ENCODE measurements around the gene CRLF1. TPM values are rescaled to one million over a fixed set of nuclear protein-coding genes. Genes with fewer than 3 reads are reported as not detected.

CRLF1 gene
- total RNA-seq, 2 experiments from 2014 or later, result not detected

DNA sequence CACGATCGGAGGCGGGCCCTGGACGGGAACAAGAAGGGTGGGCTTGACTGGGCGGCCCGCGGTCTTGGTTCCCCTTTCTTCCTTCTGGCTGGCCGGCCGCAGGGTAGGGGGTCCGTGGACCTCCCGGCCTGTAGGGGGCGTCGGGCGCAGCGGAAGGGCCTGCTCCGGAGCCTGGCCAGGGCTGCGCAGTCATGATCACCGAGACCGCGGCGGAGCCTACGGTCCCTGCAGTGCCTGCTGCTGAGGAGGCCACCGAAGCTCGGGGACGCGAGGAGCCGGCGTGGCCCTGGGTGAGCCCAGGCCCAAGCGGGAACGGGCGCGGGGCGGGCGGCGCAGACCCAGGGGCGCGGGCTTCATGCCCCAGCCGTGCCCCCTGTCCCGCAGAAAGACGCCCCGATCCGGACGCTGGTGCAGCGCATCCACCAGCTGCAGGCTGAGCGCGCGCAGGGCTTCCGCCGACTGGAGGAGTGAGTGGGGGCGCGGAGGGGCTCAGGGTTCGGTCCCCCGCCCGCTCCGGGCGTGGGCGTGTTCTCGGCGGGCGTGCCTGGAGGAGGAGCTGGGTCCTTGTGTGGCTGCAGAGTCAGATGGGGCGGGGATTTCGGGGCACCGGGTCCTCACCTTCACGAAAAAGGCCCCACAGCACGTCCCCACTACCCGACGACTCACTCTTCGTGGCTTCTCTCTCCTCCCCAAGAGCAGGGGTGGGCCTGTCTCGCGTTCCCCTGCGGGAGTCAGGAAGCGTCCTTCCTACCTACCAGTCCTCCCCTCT, 17.8 kb downstream of the CRLF1 start, which contains the start of gene REX1BD:
Gene REX1BD, plus strand, starts transcription at position 188 of the 769 bp plus-strand sequence. Its CDS starts 4 bp downstream, at position 192.
- H3K27ac Mint-ChIP-seq, result peak within 1 kb of the TSS; percentile 97
- ATAC-seq (ENCODE audit: low read depth), result peak; percentile 79
- H3K9me3 Mint-ChIP-seq, result no peaks in the 10 kb centered on the region
- peaks cover 4% of the 10 kb centered on the region for H3K27me3 Mint-ChIP-seq
- H3K36me3 Mint-ChIP-seq, result peaks cover 5% of the 10 kb centered on the region
- H3K4me1 Mint-ChIP-seq, result peaks cover 33% of the 10 kb centered on the region
- POLR2A ChIA-PET, result interaction anchor here (0.6 to 5.5 kb wide), 22 partner anchors 13 to 930 kb away, joined by 3 to 80 read pairs (median 5); partner anchors contain the start of genes COMP, ELL, FKBP8 and KXD1
- DNase-seq, result peak; percentile 90
- peak within 1 kb of the TSS; percentile 93 for H3K4me3 Mint-ChIP-seq

DNA sequence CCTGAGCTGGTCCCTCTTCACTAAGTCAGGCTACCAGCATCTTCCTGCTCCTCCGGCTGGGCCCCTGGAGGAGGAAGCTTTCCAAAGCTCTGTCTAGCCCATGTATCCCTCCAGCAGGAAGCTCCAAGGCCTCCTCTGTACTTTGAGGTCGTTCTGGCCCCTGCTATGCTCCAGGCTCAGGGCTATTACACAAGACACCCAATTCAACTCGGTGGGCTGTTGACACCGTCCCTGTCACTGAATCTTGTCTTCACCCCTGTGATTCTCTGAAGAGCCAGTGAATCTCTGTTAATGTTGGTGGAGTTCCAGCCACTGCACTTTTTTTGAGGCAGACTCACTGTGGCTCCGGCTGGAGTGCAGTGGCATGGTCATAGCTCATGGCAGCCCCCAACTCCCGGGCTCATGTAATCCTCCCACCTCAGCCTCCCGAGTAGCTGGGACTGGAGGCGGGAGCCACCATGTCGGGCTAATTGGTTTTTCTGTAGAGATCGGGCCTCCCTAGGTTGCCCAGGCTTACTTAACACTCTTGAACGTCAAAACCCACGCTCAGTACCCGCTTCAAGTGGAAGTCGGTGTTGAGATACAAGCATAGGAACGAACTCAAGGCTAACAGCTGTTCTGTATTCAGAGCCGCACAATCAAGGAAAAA, 18.5 kb downstream of the CRLF1 start:
- H3K27ac Mint-ChIP-seq, result peak overlapping the region; percentile 97
- peaks cover 31% of the 10 kb centered on the region for H3K4me1 Mint-ChIP-seq
- H3K27me3 Mint-ChIP-seq, result peaks cover 4% of the 10 kb centered on the region
- H3K9me3 Mint-ChIP-seq, result no peaks in the 10 kb centered on the region
- H3K4me3 Mint-ChIP-seq, result peak overlapping the region; percentile 93
- peak; percentile 11 for ATAC-seq (ENCODE audit: low read depth)
- DNase-seq, result no peak
- H3K36me3 Mint-ChIP-seq, result peaks cover 5% of the 10 kb centered on the region
- POLR2A ChIA-PET, result interaction anchor here (0.6 to 5.5 kb wide), 16 partner anchors 12 to 931 kb away, joined by 3 to 80 read pairs (median 5); partner anchors contain the start of genes ELL, FKBP8, KXD1 and UBA52

- peaks cover 31% of the 10 kb centered on the region for H3K4me1 Mint-ChIP-seq
- H3K4me3 Mint-ChIP-seq, result peak overlapping the region; percentile 93
- peak overlapping the region; percentile 97 for H3K27ac Mint-ChIP-seq
Observed at GRCh38 chr19:18587561-18587960, 19.0 kb downstream of the CRLF1 start.

GRCh38 chr19:18586306-18586705, 20.3 kb downstream of the CRLF1 start:
- POLR2A ChIA-PET, result interaction anchor here (0.8 to 5.5 kb wide), 5 partner anchors 10 to 65 kb away, joined by 3 to 80 read pairs (median 3); partner anchors contain the start of genes ELL and UBA52
- Mint-ChIP-seq H3K4me1 (peaks cover 31% of the 10 kb centered on the region), H3K27ac (peak overlapping the region; percentile 42)

More at GRCh38 chr19:18587561-18587960, 19.0 kb downstream of the CRLF1 start:
- H3K27me3 Mint-ChIP-seq, result peaks cover 4% of the 10 kb centered on the region
- DNase-seq (no peak), ATAC-seq (ENCODE audit: low read depth) (no peak)
- H3K9me3 Mint-ChIP-seq, result no peaks in the 10 kb centered on the region
- POLR2A ChIA-PET, result interaction anchor here (0.6 to 5.5 kb wide), 10 partner anchors 10 to 501 kb away, joined by 3 to 80 read pairs (median 10); partner anchors contain the start of genes ELL, FKBP8, IL12RB1 and KXD1
- H3K36me3 Mint-ChIP-seq, result peaks cover 5% of the 10 kb centered on the region

GRCh38 chr19:18580311-18580710, 26.3 kb downstream of the CRLF1 start:
- POLR2A ChIA-PET, result interaction anchor here (2.8 kb wide), 1 partner anchor 9 kb away, joined by 16 read pairs; the partner anchor contains the start of gene UBA52
- Mint-ChIP-seq H3K4me1 (peaks cover 7% of the 10 kb centered on the region), H3K36me3 (peaks cover under 1% of the 10 kb centered on the region), H3K27ac (no peak overlapping the region), H3K4me3 (no peak overlapping the region), H3K9me3 (no peaks in the 10 kb centered on the region), H3K27me3 (peaks cover 4% of the 10 kb centered on the region)
- no peak for ATAC-seq (ENCODE audit: low read depth)
- DNase-seq, result no peak

More at GRCh38 chr19:18586306-18586705, 20.3 kb downstream of the CRLF1 start:
- Mint-ChIP-seq H3K36me3 (peaks cover 5% of the 10 kb centered on the region), H3K27me3 (peaks cover 4% of the 10 kb centered on the region), H3K9me3 (no peaks in the 10 kb centered on the region), H3K4me3 (peak overlapping the region; percentile 25)
- no peak for ATAC-seq (ENCODE audit: low read depth)
- no peak for DNase-seq

DNA sequence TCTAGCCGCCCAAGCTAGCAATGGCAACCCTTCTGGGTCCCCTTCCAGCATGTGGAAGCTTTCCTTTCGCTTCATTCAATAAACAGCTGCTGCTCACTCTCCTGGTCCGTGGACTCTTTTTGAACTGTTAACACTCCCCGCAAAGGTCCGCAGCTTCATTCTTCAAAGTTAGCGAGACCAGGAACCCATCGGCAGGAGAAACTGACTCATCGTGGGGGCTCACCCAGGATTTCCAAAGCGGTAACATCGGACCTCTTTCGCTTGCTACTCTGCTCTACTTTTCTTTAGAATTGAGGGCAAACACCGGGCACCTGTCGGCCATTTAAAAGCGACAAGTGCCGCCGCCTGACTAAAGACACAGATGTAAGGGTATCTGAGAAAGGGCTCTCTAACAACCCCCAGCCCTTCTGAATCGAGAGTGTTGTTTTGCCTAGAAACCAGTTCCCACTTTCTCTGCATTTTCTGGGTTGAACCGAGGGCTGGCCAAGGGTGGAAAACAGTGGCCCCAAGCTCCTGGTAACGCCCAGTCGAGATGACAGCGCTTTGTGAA, 29.2 kb downstream of the CRLF1 start:
- no peak for DNase-seq
- POLR2A ChIA-PET, result interaction anchor here (0.6 kb wide), 1 partner anchor 10 kb away, joined by 3 read pairs; no protein-coding TSS in a partner anchor
- Mint-ChIP-seq H3K36me3 (peaks cover 12% of the 10 kb centered on the region), H3K9me3 (no peaks in the 10 kb centered on the region), H3K4me1 (peaks cover 12% of the 10 kb centered on the region), H3K4me3 (no peak overlapping the region), H3K27ac (no peak overlapping the region), H3K27me3 (no peaks in the 10 kb centered on the region)
- ATAC-seq (ENCODE audit: low read depth), result no peak

DNA sequence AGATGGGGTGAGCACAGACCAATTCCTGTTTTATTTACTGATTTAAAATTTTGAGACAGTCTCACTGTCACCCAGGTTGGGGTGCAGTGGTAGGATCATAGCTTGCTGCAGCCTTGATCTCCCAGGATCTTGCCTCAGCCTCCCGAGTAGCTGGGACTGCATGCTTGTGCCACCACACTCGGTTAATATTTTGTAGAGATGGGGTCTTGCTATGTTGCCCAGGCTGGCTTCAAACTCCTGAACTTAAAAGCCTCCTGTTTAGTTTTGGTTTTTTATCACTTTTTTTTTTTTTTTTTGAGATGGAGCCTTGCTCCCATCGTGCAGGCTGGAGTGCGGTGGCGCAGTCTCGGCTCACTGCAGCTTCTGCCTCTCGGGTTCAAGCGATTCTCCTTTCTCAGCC, 30.2 kb downstream of the CRLF1 start:
- no peaks in the 10 kb centered on the region for H3K9me3 Mint-ChIP-seq
- H3K4me1 Mint-ChIP-seq, result peaks cover 15% of the 10 kb centered on the region
- H3K4me3 Mint-ChIP-seq, result no peak overlapping the region
- H3K27me3 Mint-ChIP-seq, result no peaks in the 10 kb centered on the region
- H3K27ac Mint-ChIP-seq, result no peak overlapping the region
- ATAC-seq (ENCODE audit: low read depth) (no peak), DNase-seq (no peak)
- POLR2A ChIA-PET, result interaction anchor here (1.1 to 1.5 kb wide), 3 partner anchors 10 to 19 kb away, joined by 4 to 6 read pairs (median 4); partner anchors contain the start of genes KXD1 and REX1BD
- H3K36me3 Mint-ChIP-seq, result peaks cover 16% of the 10 kb centered on the region

- Mint-ChIP-seq H3K4me3 (no peak overlapping the region), H3K4me1 (peaks cover 18% of the 10 kb centered on the region), H3K36me3 (peaks cover 18% of the 10 kb centered on the region), H3K27ac (peak overlapping the region; percentile 13), H3K27me3 (no peaks in the 10 kb centered on the region), H3K9me3 (no peaks in the 10 kb centered on the region)
- POLR2A ChIA-PET, result no interaction called here
- DNase-seq (no peak), ATAC-seq (ENCODE audit: low read depth) (no peak)
Observed at GRCh38 chr19:18574691-18575291, 31.8 kb downstream of the CRLF1 start.

DNA sequence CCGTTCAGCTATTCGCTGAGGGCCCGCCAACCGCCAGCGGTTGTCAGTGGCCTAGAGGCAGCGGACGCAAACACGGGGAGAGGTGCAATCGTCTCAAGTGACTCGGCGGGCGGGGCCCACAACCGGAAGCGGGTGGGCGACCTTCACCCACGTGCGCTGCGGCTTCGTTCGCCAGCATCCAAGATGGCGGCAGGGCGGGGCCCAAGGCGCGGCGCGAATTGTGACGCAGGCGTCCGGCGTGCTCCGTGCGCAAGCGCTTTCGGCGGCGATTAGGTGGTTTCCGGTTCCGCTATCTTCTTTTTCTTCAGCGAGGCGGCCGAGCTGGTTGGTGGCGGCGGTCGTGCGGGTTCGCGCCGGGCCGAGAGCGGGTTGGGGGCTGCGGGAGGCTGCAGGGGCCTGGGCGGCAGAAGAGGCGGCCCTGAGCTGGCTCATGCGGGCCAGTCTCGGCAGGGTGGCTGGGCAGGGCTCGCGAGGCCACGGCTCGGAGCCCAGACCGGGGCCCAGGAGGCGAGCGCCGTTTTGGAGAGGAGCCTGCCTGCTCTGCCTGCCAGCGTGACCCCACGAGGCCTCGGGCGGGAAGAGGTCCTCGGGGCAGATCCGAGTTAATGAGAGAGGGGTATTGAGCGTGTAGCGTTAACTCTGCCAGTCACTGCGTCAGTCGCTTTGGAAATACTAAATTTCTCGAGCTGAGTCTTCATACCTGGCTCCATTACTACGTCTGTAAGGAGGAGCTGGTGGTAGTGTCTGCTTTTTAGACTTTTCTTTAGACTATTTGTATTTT, 34.8 kb downstream of the CRLF1 start, which contains the start of gene UBA52:
Gene UBA52, plus strand, starts transcription at position 294 of the 781 bp plus-strand sequence. CDS start 1,444 bp downstream, outside the sequence.
- Mint-ChIP-seq H3K36me3 (peaks cover 23% of the 10 kb centered on the region), H3K27ac (peak within 1 kb of the TSS; percentile 92), H3K9me3 (no peaks in the 10 kb centered on the region), H3K27me3 (no peaks in the 10 kb centered on the region), H3K4me1 (peaks cover 16% of the 10 kb centered on the region), H3K4me3 (peak within 1 kb of the TSS; percentile 97)
- DNase-seq (peak; percentile 100), ATAC-seq (ENCODE audit: low read depth) (peak; percentile 93)
- POLR2A ChIA-PET, result interaction anchor here (0.6 to 4.3 kb wide), 22 partner anchors 9 to 639 kb away, joined by 3 to 80 read pairs (median 4); partner anchors contain the start of genes CCDC124, COPE, DDX49 and ELL

DNA sequence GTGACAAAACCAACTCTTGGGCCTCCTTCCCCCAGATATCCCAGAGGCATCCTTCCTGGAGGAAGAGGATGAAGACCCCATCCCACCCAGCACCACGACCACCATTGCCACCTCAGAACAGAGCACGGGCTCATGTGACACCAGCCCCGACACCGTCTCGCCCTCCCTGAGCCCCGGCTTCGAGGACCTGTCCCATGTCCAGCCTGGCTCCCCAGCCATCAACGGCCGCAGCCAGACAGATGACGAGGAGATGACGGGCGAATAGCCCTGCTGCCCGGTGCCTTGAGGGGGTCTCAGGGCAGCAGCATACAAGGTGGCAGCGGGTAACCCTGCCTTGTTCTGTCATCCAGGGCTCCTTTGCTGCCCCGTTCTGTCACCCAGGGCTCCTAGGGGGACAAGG, 38.2 kb downstream of the CRLF1 start:
- H3K4me3 Mint-ChIP-seq, result no peak overlapping the region
- H3K4me1 Mint-ChIP-seq, result peaks cover 14% of the 10 kb centered on the region
- DNase-seq (no peak), ATAC-seq (ENCODE audit: low read depth) (no peak)
- H3K27ac Mint-ChIP-seq, result no peak overlapping the region
- H3K27me3 Mint-ChIP-seq, result no peaks in the 10 kb centered on the region
- POLR2A ChIA-PET, result interaction anchor here (0.6 kb wide), 2 partner anchors 26 to 47 kb away, joined by 3 read pairs; no protein-coding TSS in a partner anchor
- H3K36me3 Mint-ChIP-seq, result peaks cover 32% of the 10 kb centered on the region
- H3K9me3 Mint-ChIP-seq, result no peaks in the 10 kb centered on the region

DNA sequence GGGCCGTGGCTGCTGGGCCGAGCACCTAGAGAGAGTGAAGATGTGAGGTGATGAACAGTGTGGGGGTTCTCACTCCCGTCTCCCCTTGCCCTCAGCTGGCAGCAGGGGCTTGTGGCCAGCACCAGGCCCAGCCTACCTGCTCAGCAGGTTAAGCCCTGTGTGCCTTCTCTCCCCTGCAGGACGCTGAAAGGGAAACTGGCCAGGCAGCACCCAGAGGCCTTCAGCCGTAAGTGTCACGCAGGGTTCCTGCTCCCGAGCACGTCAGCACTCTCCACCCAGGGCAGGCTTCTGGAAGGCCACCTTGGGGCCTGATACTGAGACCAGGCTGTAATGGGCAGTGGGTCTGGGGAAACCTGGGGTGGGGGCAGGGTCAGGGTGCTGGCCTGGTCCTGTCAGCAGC, 39.6 kb downstream of the CRLF1 start:
- ATAC-seq (ENCODE audit: low read depth), result no peak
- POLR2A ChIA-PET, result interaction anchor here (0.8 to 1.5 kb wide), 2 partner anchors 22 to 458 kb away, joined by 3 to 4 read pairs; partner anchors contain the start of gene REX1BD
- no peak overlapping the region for H3K27ac Mint-ChIP-seq
- H3K4me1 Mint-ChIP-seq, result peaks cover 3% of the 10 kb centered on the region
- H3K4me3 Mint-ChIP-seq, result no peak overlapping the region
- no peaks in the 10 kb centered on the region for H3K27me3 Mint-ChIP-seq
- peaks cover 29% of the 10 kb centered on the region for H3K36me3 Mint-ChIP-seq
- H3K9me3 Mint-ChIP-seq, result no peaks in the 10 kb centered on the region
- DNase-seq, result no peak

- H3K27ac Mint-ChIP-seq, result no peak overlapping the region
- H3K9me3 Mint-ChIP-seq, result no peaks in the 10 kb centered on the region
- ATAC-seq (ENCODE audit: low read depth) (no peak), DNase-seq (no peak)
- POLR2A ChIA-PET, result interaction anchor here (1.3 kb wide), 1 partner anchor 9 kb away, joined by 6 read pairs; the partner anchor contains the start of gene UBA52
- H3K36me3 Mint-ChIP-seq, result peaks cover 23% of the 10 kb centered on the region
- no peaks in the 10 kb centered on the region for H3K27me3 Mint-ChIP-seq
- H3K4me3 Mint-ChIP-seq, result no peak overlapping the region
- H3K4me1 Mint-ChIP-seq, result peaks cover 20% of the 10 kb centered on the region
Observed at GRCh38 chr19:18562086-18562485, 44.5 kb downstream of the CRLF1 start.
